Dendritic cell treated with granulocyte-macrophage colony-stimulating factor and Interleukin-4, amounts not matched to agents 40 ng/mL and 50 ng/mL, for 4 days (primary cell): ENCODE results near the gene RNF150.
"Not testable (repeated sequence)": the region's sequence is repeated elsewhere in the genome, so short reads cannot be mapped to it uniquely, and the experiment has no call there.

ENCODE experiments used
- H3K27ac Mint-ChIP-seq: one replicate; pipeline ENCODE4 v1.8.0; 2022; ENCODE audit warnings: mild to moderate bottlenecking, mixed read lengths
- H3K27me3 Mint-ChIP-seq: one replicate; pipeline ENCODE4 v1.8.0; 2022; ENCODE audit warnings: mild to moderate bottlenecking, mixed read lengths
- H3K36me3 Mint-ChIP-seq: one replicate; pipeline ENCODE4 v1.8.0; 2022; ENCODE audit warnings: low read depth, mixed read lengths
- H3K4me1 Mint-ChIP-seq: one replicate; pipeline ENCODE4 v1.8.0; 2022; ENCODE audit warnings: low read depth, mixed read lengths
- H3K4me3 Mint-ChIP-seq: one replicate; pipeline ENCODE4 v1.8.0; 2022; ENCODE audit warnings: mild to moderate bottlenecking, moderate library complexity, mixed read lengths
- H3K9me3 Mint-ChIP-seq: one replicate; pipeline ENCODE4 v1.8.0; 2022; ENCODE audit warnings: mixed read lengths
- intact Hi-C: fragments of 100-400 bp; cut with micrococcal nuclease; formaldehyde crosslinking; loops from one replicate; pipeline ENCODE4 v1.15.0; 2022

RNF150 gene

GRCh38 chr4:141133146-141133998, at the start of gene RNF150:
RNF150 (minus strand) TSS chr4:141133469.
- Mint-ChIP-seq H3K4me3 (peak within 1 kb of the TSS; percentile 82), H3K27ac (no peak within 1 kb of the TSS), H3K27me3 (peaks cover 72% of the 10 kb centered on the region), H3K36me3 (no peaks in the 10 kb centered on the region), H3K9me3 (no peaks in the 10 kb centered on the region), H3K4me1 (peaks cover 17% of the 10 kb centered on the region)
- intact Hi-C loops: loop anchor here (2.0 kb wide), 1 partner anchor 273 kb away; no protein-coding TSS in a partner anchor

GRCh38 chr4:141180991-141181761, 47.9 kb upstream of the RNF150 start:
- no peak overlapping the region for H3K4me3 Mint-ChIP-seq
- H3K9me3 Mint-ChIP-seq: no peaks in the 10 kb centered on the region
- intact Hi-C loops: no loop called here
- no peaks in the 10 kb centered on the region for H3K36me3 Mint-ChIP-seq
- H3K4me1 Mint-ChIP-seq: no peaks in the 10 kb centered on the region
- no peaks in the 10 kb centered on the region for H3K27me3 Mint-ChIP-seq
- H3K27ac Mint-ChIP-seq: no peak overlapping the region

- intact Hi-C loops: no loop called here
- H3K27ac Mint-ChIP-seq: no peak overlapping the region
- peaks cover 8% of the 10 kb centered on the region for H3K4me1 Mint-ChIP-seq
- H3K27me3 Mint-ChIP-seq: no peaks in the 10 kb centered on the region
- H3K36me3 Mint-ChIP-seq: no peaks in the 10 kb centered on the region
- H3K9me3 Mint-ChIP-seq: no peaks in the 10 kb centered on the region
- no peak overlapping the region for H3K4me3 Mint-ChIP-seq
These were observed 46.5 kb upstream of the RNF150 start for GRCh38 chr4:141179474-141180373.

- intact Hi-C loops: no loop called here
- Mint-ChIP-seq H3K4me1 (peaks cover 18% of the 10 kb centered on the region), H3K27ac (no peak overlapping the region), H3K4me3 (no peak overlapping the region), H3K9me3 (no peaks in the 10 kb centered on the region), H3K27me3 (no peaks in the 10 kb centered on the region), H3K36me3 (no peaks in the 10 kb centered on the region)
These were observed 43.9 kb upstream of the RNF150 start for GRCh38 chr4:141177171-141177570.

- intact Hi-C loops: no loop called here
- Mint-ChIP-seq H3K4me1 (peaks cover 18% of the 10 kb centered on the region), H3K27me3 (no peaks in the 10 kb centered on the region), H3K9me3 (peaks cover 7% of the 10 kb centered on the region), H3K27ac (no peak overlapping the region), H3K36me3 (no peaks in the 10 kb centered on the region), H3K4me3 (no peak overlapping the region)
These were observed 41.2 kb upstream of the RNF150 start for GRCh38 chr4:141174457-141174856.

- no peaks in the 10 kb centered on the region for H3K27me3 Mint-ChIP-seq
- H3K36me3 Mint-ChIP-seq: no peaks in the 10 kb centered on the region
- no peak overlapping the region for H3K4me3 Mint-ChIP-seq
- peaks cover 18% of the 10 kb centered on the region for H3K4me1 Mint-ChIP-seq
- intact Hi-C loops: no loop called here
- peaks cover 23% of the 10 kb centered on the region for H3K9me3 Mint-ChIP-seq
- no peak overlapping the region for H3K27ac Mint-ChIP-seq
These were observed 37.4 kb upstream of the RNF150 start for GRCh38 chr4:141170671-141171070.

GRCh38 chr4:141169391-141169790, 36.1 kb upstream of the RNF150 start:
- Mint-ChIP-seq H3K4me3 (no peak overlapping the region), H3K9me3 (peaks cover 23% of the 10 kb centered on the region), H3K27ac (no peak overlapping the region), H3K36me3 (no peaks in the 10 kb centered on the region), H3K4me1 (peaks cover 6% of the 10 kb centered on the region), H3K27me3 (no peaks in the 10 kb centered on the region)
- intact Hi-C loops: no loop called here

- H3K4me3 Mint-ChIP-seq, intact Hi-C loops, H3K27ac Mint-ChIP-seq, H3K27me3 Mint-ChIP-seq, H3K36me3 Mint-ChIP-seq, H3K4me1 Mint-ChIP-seq: not testable (repeated sequence)
- H3K9me3 Mint-ChIP-seq: peaks cover 22% of the 10 kb centered on the region
These were observed 31.7 kb upstream of the RNF150 start for GRCh38 chr4:141165001-141165400.

- intact Hi-C loops: loop anchor here (5.0 kb wide), 1 partner anchor 553 kb away; no protein-coding TSS in a partner anchor
- H3K4me1 Mint-ChIP-seq: no peaks in the 10 kb centered on the region
- peaks cover 4% of the 10 kb centered on the region for H3K27me3 Mint-ChIP-seq
These were observed 25.8 kb upstream of the RNF150 start for GRCh38 chr4:141159027-141159426.

GRCh38 chr4:141158219-141158618, 24.9 kb upstream of the RNF150 start:
- no peak overlapping the region for H3K27ac Mint-ChIP-seq
- H3K4me3 Mint-ChIP-seq: no peak overlapping the region
- H3K4me1 Mint-ChIP-seq: no peaks in the 10 kb centered on the region
- intact Hi-C loops: loop anchor here (5.0 kb wide), 1 partner anchor 554 kb away; no protein-coding TSS in a partner anchor
- H3K27me3 Mint-ChIP-seq: peaks cover 5% of the 10 kb centered on the region
- H3K9me3 Mint-ChIP-seq: no peaks in the 10 kb centered on the region
- H3K36me3 Mint-ChIP-seq: no peaks in the 10 kb centered on the region

More at GRCh38 chr4:141159027-141159426, 25.8 kb upstream of the RNF150 start:
- Mint-ChIP-seq H3K27ac (no peak overlapping the region), H3K4me3 (no peak overlapping the region), H3K36me3 (no peaks in the 10 kb centered on the region), H3K9me3 (no peaks in the 10 kb centered on the region)

GRCh38 chr4:141155586-141155985, 22.3 kb upstream of the RNF150 start:
- intact Hi-C loops: loop anchor here (5.0 kb wide), 1 partner anchor 557 kb away; no protein-coding TSS in a partner anchor
- Mint-ChIP-seq H3K27me3 (peaks cover 6% of the 10 kb centered on the region), H3K4me3 (no peak overlapping the region), H3K36me3 (no peaks in the 10 kb centered on the region), H3K4me1 (no peaks in the 10 kb centered on the region), H3K9me3 (no peaks in the 10 kb centered on the region), H3K27ac (no peak overlapping the region)

- no peak overlapping the region for H3K27ac Mint-ChIP-seq
- no peaks in the 10 kb centered on the region for H3K9me3 Mint-ChIP-seq
- H3K27me3 Mint-ChIP-seq: peaks cover 6% of the 10 kb centered on the region
- no peak overlapping the region for H3K4me3 Mint-ChIP-seq
- intact Hi-C loops: loop anchor here (5.0 kb wide), 1 partner anchor 558 kb away; no protein-coding TSS in a partner anchor
- no peaks in the 10 kb centered on the region for H3K36me3 Mint-ChIP-seq
- H3K4me1 Mint-ChIP-seq: no peaks in the 10 kb centered on the region
These were observed 21.5 kb upstream of the RNF150 start for GRCh38 chr4:141154725-141155124.

- H3K9me3 Mint-ChIP-seq: no peaks in the 10 kb centered on the region
- no peaks in the 10 kb centered on the region for H3K36me3 Mint-ChIP-seq
- no peaks in the 10 kb centered on the region for H3K4me1 Mint-ChIP-seq
- H3K27ac Mint-ChIP-seq: no peak overlapping the region
- H3K27me3 Mint-ChIP-seq: peaks cover 6% of the 10 kb centered on the region
- intact Hi-C loops: no loop called here
- no peak overlapping the region for H3K4me3 Mint-ChIP-seq
These were observed 20.7 kb upstream of the RNF150 start for GRCh38 chr4:141153751-141154510.
